DOHH2 (cell line): ENCODE data around the gene SLFN13.

Experiments
- H3F3A ChIP-seq: fragments of 200-600 bp; sonication (generic), shearing (Covaris generic); 2 replicates; pipeline ENCODE4 v1.6.0; 2016; ENCODE audit warnings: antibody characterized with exemption, mild to moderate bottlenecking; ENCODE audit not compliant: control insufficient read depth, insufficient read depth
- H3K27ac ChIP-seq: fragments of 200-600 bp; sonication (generic); 2 replicates; pipeline ENCODE4 v1.5.1; 2014; ENCODE audit warnings: low read depth, mild to moderate bottlenecking, low read length, moderate library complexity
- H3K27me3 ChIP-seq: fragments of 200-600 bp; sonication (generic); 2 replicates; pipeline ENCODE4 v1.6.1; 2014; ENCODE audit warnings: mild to moderate bottlenecking, low read length, mixed read lengths; ENCODE audit not compliant: control insufficient read depth
- H3K36me3 ChIP-seq: fragments of 200-600 bp; sonication (generic); 2 replicates; pipeline ENCODE4 v1.6.1; 2014; ENCODE audit warnings: mild to moderate bottlenecking, low read length, moderate library complexity, mixed read lengths; ENCODE audit not compliant: control insufficient read depth
- H3K4me1 ChIP-seq: fragments of 200-600 bp; sonication (generic); 2 replicates; pipeline ENCODE4 v1.6.1; 2014; ENCODE audit warnings: mild to moderate bottlenecking, low read length, mixed read lengths; ENCODE audit not compliant: control insufficient read depth
- H3K4me2 ChIP-seq: fragments of 200-600 bp; sonication (generic); 2 replicates; pipeline ENCODE4 v1.6.0; 2014; ENCODE audit warnings: mild to moderate bottlenecking, low read length, moderate library complexity
- H3K4me3 ChIP-seq: fragments of 200-600 bp; sonication (generic); 2 replicates; pipeline ENCODE4 v1.5.1; 2014; ENCODE audit warnings: mild to moderate bottlenecking, low read length, mixed read lengths
- H3K79me2 ChIP-seq: fragments of 200-600 bp; sonication (generic); 2 replicates; pipeline ENCODE4 v1.6.1; 2014; ENCODE audit warnings: mild to moderate bottlenecking, low read length, mixed read lengths; ENCODE audit not compliant: control insufficient read depth
- H3K9me2 ChIP-seq: fragments of 200-600 bp; sonication (generic); replicated peaks from 2 replicates; pipeline ENCODE4 v1.6.1; 2014; ENCODE audit warnings: mild to moderate bottlenecking, low read length, mixed read lengths; ENCODE audit not compliant: control insufficient read depth
- H3K9me3 ChIP-seq: fragments of 200-600 bp; sonication (generic); 2 replicates; pipeline ENCODE4 v1.6.1; 2014; ENCODE audit warnings: antibody characterized with exemption, low read length, mixed read lengths; ENCODE audit not compliant: control insufficient read depth, insufficient read depth
- H4K20me1 ChIP-seq: fragments of 200-600 bp; sonication (generic); 2 replicates; pipeline ENCODE4 v1.6.0; 2014; ENCODE audit warnings: low read depth, mild to moderate bottlenecking, antibody characterized with exemption, low read length, moderate library complexity; ENCODE audit not compliant: control insufficient read depth, insufficient read depth
- CTCF ChIP-seq: fragments of 200-600 bp; sonication (generic); IDR thresholded peaks from one replicate; pipeline ENCODE4 v1.5.1; 2014; ENCODE audit warnings: antibody characterized with exemption, mild to moderate bottlenecking, low read depth, low read length; ENCODE audit not compliant: poor library complexity, severe bottlenecking
- EZH2phosphoT487 ChIP-seq: fragments of 200-600 bp; sonication (generic); IDR thresholded peaks from 2 replicates; pipeline ENCODE4 v1.6.1; 2017; ENCODE audit warnings: borderline replicate concordance, mild to moderate bottlenecking, antibody characterized with exemption, low read length, moderate library complexity, mixed read lengths

The SLFN13 gene

GRCh38 chr17:35414247-35414646 lies 34.3 kb downstream of the SLFN13 start:
- Histone ChIP-seq H3K27me3 (no peaks in the 10 kb centered on the region), H3K79me2 (no peaks in the 10 kb centered on the region)

GRCh38 chr17:35407531-35407930 lies 41.0 kb downstream of the SLFN13 start:
- H3K27ac ChIP-seq = no peak overlapping the region
- H3K27me3 ChIP-seq = no peaks in the 10 kb centered on the region
- no peaks in the 10 kb centered on the region for H3K9me2 ChIP-seq

More at GRCh38 chr17:35414247-35414646, 34.3 kb downstream of the SLFN13 start:
- Histone ChIP-seq H3K9me2 (no peaks in the 10 kb centered on the region), H3F3A (no peaks in the 10 kb centered on the region), H4K20me1 (no peaks in the 10 kb centered on the region), H3K9me3 (no peaks in the 10 kb centered on the region), H3K4me2 (no peak overlapping the region), H3K27ac (no peak overlapping the region), H3K36me3 (no peaks in the 10 kb centered on the region), H3K4me1 (no peaks in the 10 kb centered on the region), H3K4me3 (no peak overlapping the region)
- TF ChIP-seq CTCF (no peak), EZH2phosphoT487 (no peak)

GRCh38 chr17:35406568-35406967 lies 42.0 kb downstream of the SLFN13 start:
- Histone ChIP-seq H3F3A (no peaks in the 10 kb centered on the region), H3K4me3 (no peak overlapping the region), H3K79me2 (no peaks in the 10 kb centered on the region), H3K27me3 (no peaks in the 10 kb centered on the region), H3K4me1 (no peaks in the 10 kb centered on the region), H3K4me2 (no peak overlapping the region), H3K36me3 (no peaks in the 10 kb centered on the region), H3K9me3 (no peaks in the 10 kb centered on the region), H3K27ac (no peak overlapping the region), H3K9me2 (no peaks in the 10 kb centered on the region), H4K20me1 (no peaks in the 10 kb centered on the region)
- TF ChIP-seq CTCF (no peak), EZH2phosphoT487 (no peak)

More at GRCh38 chr17:35407531-35407930, 41.0 kb downstream of the SLFN13 start:
- Histone ChIP-seq H3K79me2 (no peaks in the 10 kb centered on the region), H3K4me1 (no peaks in the 10 kb centered on the region), H3K4me2 (no peak overlapping the region), H3K4me3 (no peak overlapping the region), H4K20me1 (no peaks in the 10 kb centered on the region), H3K36me3 (no peaks in the 10 kb centered on the region), H3K9me3 (no peaks in the 10 kb centered on the region), H3F3A (no peaks in the 10 kb centered on the region)
- TF ChIP-seq CTCF (no peak), EZH2phosphoT487 (no peak)
